Measurements from ENCODE around the gene CHRM4.

The CHRM4 gene

DNA sequence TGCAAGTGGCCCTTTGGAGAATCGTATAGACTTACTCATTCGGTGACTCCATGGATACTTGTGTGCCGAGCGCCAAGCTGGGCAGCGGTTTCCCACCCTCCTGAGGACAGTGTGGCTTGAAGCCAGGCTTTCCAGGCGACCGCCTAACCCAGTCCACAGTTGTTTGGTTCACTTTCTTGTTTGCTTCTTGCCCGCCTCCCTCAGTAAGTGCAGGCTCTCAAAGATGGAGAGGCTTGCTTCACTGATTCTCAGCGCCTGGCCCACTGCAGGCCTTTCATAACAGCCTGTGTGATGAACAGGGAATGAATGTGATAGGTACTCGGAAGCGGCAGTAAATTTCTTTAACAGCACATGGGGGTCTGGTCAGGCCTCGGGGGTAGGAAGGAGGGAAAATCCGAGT, 21.3 kb downstream of the CHRM4 start:
- in situ Hi-C loops (cut with HindIII; ENCODE audit: low sequenced_read_pairs): no loop called here
- H3K4me3 ChIP-seq (ENCODE audit: low read depth, low read length): no peak overlapping the region
- DNase-seq (ENCODE audit: low read depth, low spot score): no peak
- TF ChIP-seq, protein P1, sequence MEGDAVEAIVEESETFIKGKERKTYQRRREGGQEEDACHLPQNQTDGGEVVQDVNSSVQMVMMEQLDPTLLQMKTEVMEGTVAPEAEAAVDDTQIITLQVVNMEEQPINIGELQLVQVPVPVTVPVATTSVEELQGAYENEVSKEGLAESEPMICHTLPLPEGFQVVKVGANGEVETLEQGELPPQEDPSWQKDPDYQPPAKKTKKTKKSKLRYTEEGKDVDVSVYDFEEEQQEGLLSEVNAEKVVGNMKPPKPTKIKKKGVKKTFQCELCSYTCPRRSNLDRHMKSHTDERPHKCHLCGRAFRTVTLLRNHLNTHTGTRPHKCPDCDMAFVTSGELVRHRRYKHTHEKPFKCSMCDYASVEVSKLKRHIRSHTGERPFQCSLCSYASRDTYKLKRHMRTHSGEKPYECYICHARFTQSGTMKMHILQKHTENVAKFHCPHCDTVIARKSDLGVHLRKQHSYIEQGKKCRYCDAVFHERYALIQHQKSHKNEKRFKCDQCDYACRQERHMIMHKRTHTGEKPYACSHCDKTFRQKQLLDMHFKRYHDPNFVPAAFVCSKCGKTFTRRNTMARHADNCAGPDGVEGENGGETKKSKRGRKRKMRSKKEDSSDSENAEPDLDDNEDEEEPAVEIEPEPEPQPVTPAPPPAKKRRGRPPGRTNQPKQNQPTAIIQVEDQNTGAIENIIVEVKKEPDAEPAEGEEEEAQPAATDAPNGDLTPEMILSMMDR (IDR thresholded peaks at IDR 0.05; ENCODE audit: low read depth, low read length): no peak

DNA sequence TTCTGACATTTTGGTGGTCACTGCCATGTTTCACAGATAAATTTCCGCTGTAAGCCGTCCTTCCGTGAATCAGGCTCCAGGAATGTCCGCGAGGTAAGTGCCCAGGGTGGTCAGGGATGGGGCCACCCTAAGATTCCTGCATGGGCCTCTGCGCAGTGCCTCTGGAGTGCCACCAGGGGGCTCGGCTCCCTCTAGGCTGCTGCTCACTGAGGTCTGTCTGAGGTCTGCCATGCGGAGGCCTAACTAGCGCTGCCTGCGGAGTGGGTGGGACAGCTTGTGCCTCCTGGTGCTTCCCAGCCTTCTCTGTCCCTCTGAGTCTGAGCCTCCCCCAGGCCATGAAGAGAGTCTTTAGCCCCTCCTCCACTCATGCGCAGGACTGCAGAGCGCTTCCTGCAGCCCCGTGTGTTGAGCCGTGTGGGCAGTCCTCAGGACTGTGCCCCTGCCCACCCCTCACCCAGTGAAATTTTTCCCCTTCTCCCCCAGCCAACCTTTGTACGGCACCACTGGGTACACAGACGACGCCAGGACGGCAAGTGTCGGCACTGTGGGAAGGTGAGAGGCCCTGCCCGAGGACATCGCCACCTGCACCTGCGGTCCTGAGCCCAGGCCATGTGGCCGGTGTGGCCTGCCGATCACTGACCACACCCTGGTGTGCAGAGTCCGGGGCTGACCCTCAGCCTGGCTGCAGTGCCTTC, 22.0 kb downstream of the CHRM4 start:
- DNase-seq (ENCODE audit: low read depth, low spot score): peak; percentile 72
- TF ChIP-seq, protein P1 (IDR thresholded peaks at IDR 0.05; ENCODE audit: low read depth, low read length): peak; percentile 97
- no peak overlapping the region for H3K4me3 ChIP-seq (ENCODE audit: low read depth, low read length)
- in situ Hi-C loops (cut with HindIII; ENCODE audit: low sequenced_read_pairs): no loop called here

DNA sequence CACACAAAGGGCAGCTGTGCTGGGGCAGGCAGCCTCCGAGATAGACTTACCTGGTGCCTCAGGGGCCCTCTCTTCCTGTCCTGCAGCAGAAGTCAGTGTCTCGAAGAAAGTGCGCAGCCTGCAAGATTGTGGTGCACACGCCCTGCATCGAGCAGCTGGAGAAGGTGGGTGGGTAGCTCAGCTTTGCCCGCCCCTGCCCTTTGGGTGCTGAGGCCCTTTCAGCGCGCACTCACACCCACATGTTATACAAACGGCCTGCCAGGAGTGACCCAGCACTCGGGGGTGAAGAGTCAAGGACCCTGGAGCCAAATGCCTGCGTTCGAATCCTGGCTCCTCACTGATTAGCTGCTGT, 23.7 kb downstream of the CHRM4 start:
- H3K4me3 ChIP-seq (ENCODE audit: low read depth, low read length): no peak overlapping the region
- no peak for DNase-seq (ENCODE audit: low read depth, low spot score)
- in situ Hi-C loops (cut with HindIII; ENCODE audit: low sequenced_read_pairs): no loop called here
- TF ChIP-seq, protein P1 (IDR thresholded peaks at IDR 0.05; ENCODE audit: low read depth, low read length): no peak

DNA sequence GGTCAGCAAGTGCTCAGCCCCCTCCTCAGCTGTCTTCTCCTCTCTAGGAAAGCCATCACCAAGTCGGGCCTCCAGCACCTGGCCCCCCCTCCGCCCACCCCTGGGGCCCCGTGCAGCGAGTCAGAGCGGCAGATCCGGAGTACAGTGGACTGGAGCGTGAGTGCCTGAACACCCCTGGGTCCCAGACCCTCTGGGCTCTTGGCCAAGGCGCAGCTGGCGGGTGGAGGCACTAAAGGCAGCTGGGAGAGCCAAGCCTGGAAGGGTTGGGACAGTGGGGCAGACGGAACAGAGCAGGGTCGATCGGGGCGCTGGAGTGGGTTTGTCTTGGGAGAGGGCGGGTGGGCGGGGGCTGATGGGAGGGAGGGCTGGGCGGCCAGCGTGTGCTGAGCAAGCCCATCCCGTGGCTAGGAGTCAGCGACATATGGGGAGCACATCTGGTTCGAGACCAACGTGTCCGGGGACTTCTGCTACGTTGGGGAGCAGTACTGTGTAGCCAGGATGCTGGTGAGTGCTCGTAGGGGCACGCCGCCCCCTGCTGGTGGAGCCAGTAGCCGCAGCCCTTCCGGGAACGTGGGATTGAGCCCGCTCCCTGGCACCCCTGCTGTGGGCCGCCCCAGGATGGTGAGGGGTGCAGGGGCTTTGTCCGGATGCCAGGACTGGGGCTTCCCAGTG, 24.2 kb downstream of the CHRM4 start:
- TF ChIP-seq, protein P1 (IDR thresholded peaks at IDR 0.05; ENCODE audit: low read depth, low read length): peak; percentile 91
- peak; percentile 28 for DNase-seq (ENCODE audit: low read depth, low spot score)
- in situ Hi-C loops (cut with HindIII; ENCODE audit: low sequenced_read_pairs): no loop called here
- no peak overlapping the region for H3K4me3 ChIP-seq (ENCODE audit: low read depth, low read length)

DNA sequence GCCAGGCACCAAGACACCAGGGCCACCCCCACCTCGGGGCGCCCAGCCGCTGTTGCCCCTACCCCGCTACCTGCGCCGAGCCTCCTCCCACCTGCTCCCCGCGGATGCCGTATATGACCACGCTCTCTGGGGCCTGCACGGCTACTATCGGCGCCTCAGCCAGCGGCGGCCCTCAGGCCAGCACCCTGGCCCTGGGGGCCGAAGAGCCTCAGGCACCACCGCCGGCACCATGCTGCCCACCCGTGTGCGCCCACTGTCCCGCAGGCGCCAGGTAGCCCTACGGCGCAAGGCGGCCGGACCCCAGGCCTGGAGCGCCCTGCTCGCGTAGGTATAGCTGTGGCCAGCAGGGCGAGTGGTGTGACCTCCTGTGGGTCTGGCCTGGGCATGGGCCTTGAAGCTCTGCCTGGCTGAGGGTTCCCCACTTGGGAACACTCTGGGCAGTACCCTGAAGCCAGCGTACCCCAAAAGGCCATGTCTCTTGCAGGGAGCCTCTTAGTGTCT, 24.9 kb downstream of the CHRM4 start:
- TF ChIP-seq, protein P1 (IDR thresholded peaks at IDR 0.05; ENCODE audit: low read depth, low read length): no peak
- H3K4me3 ChIP-seq (ENCODE audit: low read depth, low read length): no peak overlapping the region
- DNase-seq (ENCODE audit: low read depth, low spot score): no peak
- in situ Hi-C loops (cut with HindIII; ENCODE audit: low sequenced_read_pairs): no loop called here

DNA sequence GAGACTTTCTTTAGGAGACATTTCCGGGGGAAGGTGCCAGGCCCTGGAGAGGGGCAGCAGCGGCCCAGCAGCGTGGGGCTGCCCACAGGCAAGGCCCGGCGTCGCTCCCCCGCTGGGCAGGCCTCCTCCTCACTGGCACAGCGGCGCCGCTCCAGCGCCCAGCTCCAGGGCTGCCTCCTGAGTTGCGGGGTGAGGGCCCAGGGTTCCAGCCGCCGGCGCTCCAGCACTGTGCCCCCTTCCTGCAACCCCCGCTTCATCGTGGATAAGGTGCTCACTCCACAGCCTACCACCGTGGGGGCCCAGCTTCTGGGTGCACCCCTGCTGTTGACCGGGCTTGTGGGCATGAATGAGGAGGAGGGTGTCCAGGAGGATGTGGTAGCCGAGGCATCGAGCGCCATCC, 25.3 kb downstream of the CHRM4 start:
- in situ Hi-C loops (cut with HindIII; ENCODE audit: low sequenced_read_pairs): no loop called here
- H3K4me3 ChIP-seq (ENCODE audit: low read depth, low read length): no peak overlapping the region
- TF ChIP-seq, protein P1 (IDR thresholded peaks at IDR 0.05; ENCODE audit: low read depth, low read length): no peak
- no peak for DNase-seq (ENCODE audit: low read depth, low spot score)

Data from astrocyte of the spinal cord (primary cell).